Astrocyte (in vitro differentiated cells and primary cell): Measurements from ENCODE around the gene SPATC1L. TPM values are rescaled to one million over a fixed set of nuclear protein-coding genes. Genes with fewer than 3 reads are reported as not detected.

Source experiments
- total RNA-seq: library from RNA; stranded (reverse); gene quantifications from 2 replicates; pipeline ENCODE4 v1.2.1, GENCODE V29; 2021

Gene SPATC1L
- total RNA-seq, 1 donor from 2014 or later, result 17.8 TPM

Other genes with a start within 250 kb of the SPATC1L start
- gene COL6A1, start 202.7 kb downstream of the SPATC1L start, total RNA-seq, result 131 and 173 TPM in 2 replicates
- 120 and 194 TPM in 2 replicates for gene COL6A2, start 86.3 kb downstream of the SPATC1L start, total RNA-seq
- gene FTCD, start 28.9 kb downstream of the SPATC1L start, total RNA-seq, result 1.9 and 2.0 TPM in 2 replicates
- gene LSS, start 44.3 kb upstream of the SPATC1L start, total RNA-seq, result 58.1 and 83.2 TPM in 2 replicates
- gene MCM3AP, start 101.2 kb upstream of the SPATC1L start, total RNA-seq, result 84.2 and 86.7 TPM in 2 replicates
- 13.5 and 16.8 TPM in 2 replicates for gene YBEY, start 101.9 kb upstream of the SPATC1L start, total RNA-seq
- gene C21orf58, start 139.4 kb upstream of the SPATC1L start, total RNA-seq, result 3.1 and 3.2 TPM in 2 replicates
- 19.9 and 23.4 TPM in 2 replicates for gene PCNT, start 139.7 kb upstream of the SPATC1L start, total RNA-seq